ENCODE results near the gene CCR6.
"Not testable (repeated sequence)": the region's sequence is repeated elsewhere in the genome, so short reads cannot be mapped to it uniquely, and the experiment has no call there.

Gene CCR6

GRCh38 chr6:167185101-167185500 lies 62.2 kb downstream of the CCR6 start:
- not testable (repeated sequence) for H3K27me3 Mint-ChIP-seq; H3K4me3 Mint-ChIP-seq; H3K4me1 Mint-ChIP-seq (ENCODE audit: low read depth in 2 of 2); H3K36me3 Mint-ChIP-seq (ENCODE audit: insufficient read depth); DNase-seq; H3K27ac Mint-ChIP-seq; H3K9me3 Mint-ChIP-seq; ATAC-seq (replicated peaks)

- peaks cover 7 to 19% of the 10 kb centered on the region in 2 donors for H3K27me3 Mint-ChIP-seq
- H3K27ac Mint-ChIP-seq; H3K9me3 Mint-ChIP-seq; H3K36me3 Mint-ChIP-seq (ENCODE audit: insufficient read depth); H3K4me3 Mint-ChIP-seq; ATAC-seq (replicated peaks); DNase-seq; H3K4me1 Mint-ChIP-seq (ENCODE audit: low read depth in 2 of 2): not testable (repeated sequence)
Observed at GRCh38 chr6:167187275-167187674, 64.4 kb downstream of the CCR6 start.
